GM12892 (cell line): ENCODE data around the gene CADM4.

ENCODE experiments used
- POLR2A ChIP-seq: IDR thresholded peaks from 2 replicates; pipeline ENCODE4 v1.6.1; 2011; ENCODE audit warnings: low read depth, low read length, control low read depth
- POLR2AphosphoS5 ChIP-seq: IDR thresholded peaks from 2 replicates; pipeline ENCODE4 v1.6.1; 2011; ENCODE audit warnings: low read depth, low read length, control low read depth
- TAF1 ChIP-seq: IDR thresholded peaks from 2 replicates; pipeline ENCODE4 v1.6.1; 2011; ENCODE audit warnings: low read depth, mild to moderate bottlenecking, control low read depth, low read length, borderline replicate concordance

DNA sequence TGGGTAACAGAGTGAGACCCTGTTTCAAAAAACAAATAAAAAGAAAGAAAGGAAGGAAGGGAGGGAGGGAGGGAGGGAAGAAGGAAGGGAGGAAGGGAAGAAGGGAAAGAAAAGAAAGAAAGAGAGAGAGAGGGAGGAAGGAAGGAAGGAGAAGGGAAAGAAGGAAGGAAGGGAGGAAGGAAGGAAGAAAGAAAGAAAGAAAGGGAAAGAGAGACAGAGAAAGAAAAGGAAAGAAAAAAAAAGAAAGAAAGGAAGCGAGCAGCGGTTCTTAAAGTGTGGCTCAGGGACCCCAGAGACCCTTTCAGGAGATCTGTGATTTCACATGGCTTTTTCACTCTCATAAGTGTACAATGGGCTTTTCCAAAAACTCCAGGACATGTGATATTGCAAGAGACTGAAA is 9.9 kb upstream of the CADM4 start:
- TF ChIP-seq TAF1 (no peak), POLR2A (no peak), POLR2AphosphoS5 (no peak)
